Dendritic cell treated with granulocyte-macrophage colony-stimulating factor and Interleukin-4, amounts not matched to agents 40 ng/mL and 50 ng/mL, for 4 days (primary cell): ENCODE results near the gene BAIAP2L2.

Experiments
- H3K27ac Mint-ChIP-seq: one replicate; pipeline ENCODE4 v1.8.0; 2022; ENCODE audit warnings: mild to moderate bottlenecking, mixed read lengths
- H3K27me3 Mint-ChIP-seq: one replicate; pipeline ENCODE4 v1.8.0; 2022; ENCODE audit warnings: mild to moderate bottlenecking, mixed read lengths
- H3K36me3 Mint-ChIP-seq: one replicate; pipeline ENCODE4 v1.8.0; 2022; ENCODE audit warnings: low read depth, mixed read lengths
- H3K4me1 Mint-ChIP-seq: one replicate; pipeline ENCODE4 v1.8.0; 2022; ENCODE audit warnings: low read depth, mixed read lengths
- H3K4me3 Mint-ChIP-seq: one replicate; pipeline ENCODE4 v1.8.0; 2022; ENCODE audit warnings: mild to moderate bottlenecking, moderate library complexity, mixed read lengths
- H3K9me3 Mint-ChIP-seq: one replicate; pipeline ENCODE4 v1.8.0; 2022; ENCODE audit warnings: mixed read lengths
- intact Hi-C: fragments of 100-400 bp; cut with micrococcal nuclease; formaldehyde crosslinking; loops from one replicate; pipeline ENCODE4 v1.15.0; 2022

The BAIAP2L2 gene

DNA sequence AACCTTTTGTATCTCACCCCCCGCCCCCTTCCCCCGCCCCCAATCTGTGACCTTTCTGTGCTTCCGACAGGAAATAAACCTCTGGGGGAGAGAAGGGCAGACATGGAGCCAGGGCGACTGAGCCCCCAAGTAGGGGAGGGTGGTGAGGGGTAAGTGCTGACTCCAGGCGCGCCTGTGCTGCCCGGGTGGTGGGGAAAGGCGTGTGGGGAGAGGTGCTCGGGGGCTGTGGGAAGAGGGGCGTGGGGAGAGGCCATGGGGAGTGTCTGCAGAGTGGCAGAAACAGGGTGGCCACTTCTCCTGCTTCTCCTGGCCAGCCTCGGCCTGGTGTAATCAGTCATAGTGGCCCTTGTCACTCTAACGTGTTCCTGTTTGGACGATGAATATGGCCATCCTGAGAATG is 34.5 kb downstream of the BAIAP2L2 start:
- Mint-ChIP-seq H3K4me3 (no peak overlapping the region), H3K4me1 (no peaks in the 10 kb centered on the region), H3K27ac (no peak overlapping the region), H3K27me3 (peaks cover 29% of the 10 kb centered on the region), H3K9me3 (no peaks in the 10 kb centered on the region), H3K36me3 (peaks cover 54% of the 10 kb centered on the region)
- intact Hi-C loops, result no loop called here

DNA sequence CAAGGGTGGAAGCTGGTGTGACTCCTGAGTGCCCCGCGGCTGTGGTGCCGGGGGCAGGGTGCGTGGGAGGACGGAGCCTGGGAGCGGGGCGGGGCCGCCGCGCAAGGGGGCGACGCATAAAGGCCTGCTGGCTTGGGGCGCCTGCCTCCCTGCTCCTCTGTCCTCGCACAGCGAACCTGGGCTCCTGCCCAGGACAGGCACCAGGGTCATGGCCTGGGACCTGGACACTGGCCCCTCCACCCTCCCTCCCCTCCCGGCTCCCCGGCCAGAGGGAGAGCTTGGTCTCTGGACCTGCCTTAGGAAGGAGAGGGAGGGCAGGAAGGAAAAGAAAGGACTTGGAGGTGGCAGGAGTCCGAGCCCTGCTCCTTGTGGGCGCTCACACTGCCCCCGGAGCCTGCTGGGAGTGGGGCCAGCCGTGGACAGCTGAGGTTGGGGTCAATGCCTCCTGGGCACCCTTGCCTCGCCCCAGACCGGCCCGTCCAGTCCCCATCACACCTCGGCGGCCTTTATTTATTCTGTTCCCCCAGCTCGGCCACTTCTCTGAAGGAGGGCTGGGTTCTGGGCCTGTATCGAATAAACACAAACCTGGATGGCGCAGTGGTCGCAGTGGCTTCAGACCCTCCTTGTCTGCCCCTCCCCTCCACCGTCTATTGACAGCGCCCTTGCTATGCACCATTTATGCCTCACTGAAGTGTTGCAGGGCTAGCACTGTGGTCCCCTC is 35.2 kb downstream of the BAIAP2L2 start:
- Mint-ChIP-seq H3K36me3 (peaks cover 61% of the 10 kb centered on the region), H3K9me3 (no peaks in the 10 kb centered on the region), H3K27me3 (peaks cover 22% of the 10 kb centered on the region), H3K4me3 (no peak overlapping the region), H3K4me1 (no peaks in the 10 kb centered on the region), H3K27ac (no peak overlapping the region)
- intact Hi-C loops, result no loop called here

DNA sequence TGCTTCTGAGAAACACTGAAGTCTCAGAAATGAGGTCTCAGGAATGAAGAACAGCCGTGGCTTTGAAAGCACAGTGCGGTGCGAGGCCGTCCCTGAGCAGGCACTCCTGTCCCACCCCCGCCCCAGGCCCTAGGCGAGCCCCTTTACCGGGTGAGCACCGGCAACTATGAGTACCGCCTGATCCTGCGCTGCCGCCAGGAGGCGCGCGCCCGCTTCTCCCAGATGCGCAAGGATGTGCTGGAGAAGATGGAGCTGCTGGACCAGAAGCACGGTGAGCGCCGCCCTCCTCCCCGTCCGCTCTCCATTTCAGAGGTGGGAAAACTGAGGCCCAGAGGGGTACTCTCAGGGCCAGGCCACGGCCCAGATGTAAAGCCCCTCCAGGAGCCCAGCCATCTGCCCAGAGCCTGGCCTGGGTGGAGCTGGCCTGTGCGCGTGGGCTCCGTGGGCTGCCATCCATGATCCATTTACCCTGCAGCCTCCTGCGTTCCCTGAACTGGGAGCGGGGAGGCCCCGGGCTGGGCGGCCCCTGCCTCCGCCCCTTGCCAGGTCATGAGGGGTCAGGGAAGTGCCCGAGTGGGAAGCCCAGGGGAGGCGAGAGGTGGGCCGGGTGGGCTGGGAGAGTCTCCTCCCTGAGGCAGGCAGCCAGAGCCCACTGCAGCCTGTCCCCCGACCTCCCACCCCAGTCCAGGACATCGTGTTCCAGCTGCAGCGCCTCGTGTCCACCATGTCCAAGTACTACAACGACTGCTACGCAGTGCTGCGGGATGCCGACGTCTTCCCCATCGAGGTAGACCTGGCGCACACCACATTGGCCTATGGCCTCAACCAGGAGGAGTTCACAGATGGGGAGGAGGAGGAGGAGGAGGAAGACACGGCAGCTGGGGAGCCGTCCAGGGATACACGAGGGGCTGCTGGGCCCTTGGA is 36.0 kb downstream of the BAIAP2L2 start:
- Mint-ChIP-seq H3K4me1 (no peaks in the 10 kb centered on the region), H3K4me3 (no peak overlapping the region), H3K27ac (no peak overlapping the region), H3K36me3 (peaks cover 69% of the 10 kb centered on the region), H3K9me3 (no peaks in the 10 kb centered on the region), H3K27me3 (peaks cover 14% of the 10 kb centered on the region)
- intact Hi-C loops, result no loop called here

DNA sequence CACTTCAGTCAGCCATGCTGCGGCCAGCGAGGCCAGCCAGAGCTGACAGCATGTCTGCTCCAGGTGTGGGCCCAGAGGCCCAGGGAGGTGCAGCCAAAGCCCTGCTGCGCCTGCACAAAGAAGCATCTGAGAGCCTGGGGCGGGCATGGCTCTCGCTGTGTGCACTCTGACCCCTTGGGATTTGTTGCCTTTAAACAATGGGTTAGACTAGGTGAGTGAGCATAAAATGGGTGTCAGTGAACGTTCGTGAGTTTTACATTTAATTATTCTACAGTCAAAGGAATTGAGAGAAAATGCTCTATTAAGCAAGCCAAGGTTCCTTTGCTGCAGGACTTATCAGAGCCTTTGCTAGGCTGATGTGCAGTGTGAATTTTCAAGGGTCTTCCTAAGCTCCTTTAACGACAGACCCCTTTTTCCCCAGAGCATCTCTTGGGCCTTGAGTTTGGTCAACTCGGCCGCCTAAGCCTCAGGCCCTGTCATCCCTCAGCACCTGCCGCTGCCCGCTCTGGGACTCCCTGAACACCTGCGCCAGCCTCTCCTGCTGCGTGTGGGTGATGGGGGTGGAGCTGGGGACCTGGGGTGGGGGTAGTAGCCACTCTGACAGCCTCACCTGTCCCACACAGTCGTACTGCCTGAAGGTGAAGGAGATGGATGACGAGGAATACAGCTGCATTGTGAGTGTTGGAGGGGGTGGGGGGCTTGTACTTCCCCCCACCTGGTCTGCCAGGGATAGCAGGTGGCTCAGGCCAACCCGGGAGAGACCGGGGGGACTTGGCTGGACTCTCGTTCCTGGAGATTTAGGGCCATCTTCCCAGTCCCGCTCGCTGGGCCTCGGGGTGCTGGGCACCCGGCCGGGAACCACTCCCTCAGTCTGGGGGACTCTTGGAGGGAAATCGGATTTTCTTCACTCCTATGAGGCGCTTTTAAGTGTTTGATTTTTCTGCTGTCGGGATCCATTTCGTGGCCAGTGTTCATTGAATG is 37.0 kb downstream of the BAIAP2L2 start:
- H3K36me3 Mint-ChIP-seq, result peaks cover 79% of the 10 kb centered on the region
- no peaks in the 10 kb centered on the region for H3K4me1 Mint-ChIP-seq
- H3K27ac Mint-ChIP-seq, result no peak overlapping the region
- H3K9me3 Mint-ChIP-seq, result no peaks in the 10 kb centered on the region
- intact Hi-C loops, result no loop called here
- H3K4me3 Mint-ChIP-seq, result no peak overlapping the region
- H3K27me3 Mint-ChIP-seq, result peaks cover 4% of the 10 kb centered on the region

DNA sequence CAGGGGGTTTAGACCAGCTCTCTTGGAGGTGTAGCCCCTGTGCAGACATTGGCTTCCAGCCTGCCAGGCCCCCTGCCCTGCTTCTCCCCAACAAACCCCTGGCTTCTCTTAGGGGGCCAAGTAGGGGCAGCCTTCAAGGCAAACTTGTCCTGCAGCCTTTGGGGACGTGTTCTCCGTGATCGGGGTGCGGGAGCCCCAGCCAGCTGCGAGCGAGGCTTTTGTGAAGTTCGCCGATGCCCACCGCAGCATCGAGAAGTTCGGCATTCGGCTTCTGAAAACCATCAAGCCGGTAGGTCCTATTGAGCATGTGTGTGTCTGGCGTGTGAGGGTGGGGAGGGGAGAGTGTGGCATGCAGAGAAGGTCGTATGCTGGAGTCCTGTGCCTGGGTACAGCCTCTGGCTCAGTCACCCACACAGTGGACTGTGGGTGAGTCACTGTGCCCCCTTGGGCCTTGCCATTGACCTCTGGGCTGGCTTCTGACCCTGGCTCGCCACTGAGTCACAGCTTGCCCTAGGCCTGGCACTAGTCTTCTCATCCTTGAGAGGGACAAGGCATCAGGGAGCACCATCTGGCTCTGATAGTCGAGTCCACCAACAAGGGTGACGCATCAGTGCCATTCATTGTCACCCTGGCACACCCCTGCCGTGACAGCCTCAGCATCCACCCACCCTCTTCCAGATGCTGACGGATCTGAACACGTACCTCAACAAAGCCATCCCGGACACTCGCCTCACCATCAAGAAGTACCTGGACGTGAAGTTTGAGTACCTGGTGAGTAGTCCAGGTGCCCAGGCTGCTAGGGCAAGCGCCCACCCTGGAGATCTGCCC is 37.9 kb downstream of the BAIAP2L2 start:
- no peaks in the 10 kb centered on the region for H3K27me3 Mint-ChIP-seq
- intact Hi-C loops, result no loop called here
- H3K9me3 Mint-ChIP-seq, result no peaks in the 10 kb centered on the region
- H3K4me3 Mint-ChIP-seq, result no peak overlapping the region
- H3K36me3 Mint-ChIP-seq, result peaks cover 87% of the 10 kb centered on the region
- no peak overlapping the region for H3K27ac Mint-ChIP-seq
- H3K4me1 Mint-ChIP-seq, result no peaks in the 10 kb centered on the region

DNA sequence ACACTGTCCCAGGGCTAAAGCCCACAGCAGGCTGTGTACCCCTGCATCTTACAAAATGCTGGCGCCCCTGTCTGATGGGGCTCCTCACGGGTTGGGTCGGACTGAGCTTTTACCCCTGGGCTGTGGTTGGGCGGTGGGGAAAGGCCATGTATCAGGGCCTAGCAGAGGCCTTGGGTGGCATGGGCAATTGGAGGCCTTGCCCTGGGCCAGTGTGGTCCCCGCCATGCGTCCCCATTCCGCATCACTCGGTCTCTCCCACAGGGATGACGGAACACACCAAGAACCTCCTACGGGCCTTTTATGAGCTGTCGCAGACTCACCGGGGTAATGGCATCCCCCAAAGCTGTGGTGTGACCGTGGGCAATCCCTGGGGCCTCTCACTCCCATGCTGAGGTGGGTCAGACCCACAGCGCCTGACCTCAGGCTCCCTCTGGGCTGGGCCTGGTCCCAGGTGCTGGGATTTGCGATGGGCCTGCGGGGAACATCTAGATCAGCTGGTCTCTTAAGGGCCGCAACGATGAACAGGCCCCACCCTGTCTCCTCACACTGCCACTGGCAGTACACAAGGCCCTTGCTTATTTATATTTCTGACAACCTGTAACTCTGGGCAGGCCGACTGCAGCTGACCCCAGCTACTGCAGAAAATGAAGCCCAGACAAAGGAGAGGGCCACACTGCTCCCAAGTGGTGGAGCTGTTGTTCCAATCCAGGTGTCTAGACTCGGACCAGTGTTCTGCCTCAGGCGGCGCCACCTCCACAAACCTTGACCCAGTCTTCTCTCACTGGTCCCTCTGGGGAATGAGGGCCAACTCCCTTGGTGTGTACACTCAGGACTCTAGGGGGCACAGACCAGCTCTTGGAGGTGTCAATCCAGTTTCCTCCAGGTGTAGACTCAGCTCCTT is 38.8 kb downstream of the BAIAP2L2 start:
- Mint-ChIP-seq H3K9me3 (no peaks in the 10 kb centered on the region), H3K4me3 (no peak overlapping the region), H3K36me3 (peaks cover 96% of the 10 kb centered on the region), H3K27me3 (no peaks in the 10 kb centered on the region), H3K27ac (no peak overlapping the region), H3K4me1 (no peaks in the 10 kb centered on the region)
- intact Hi-C loops, result no loop called here

DNA sequence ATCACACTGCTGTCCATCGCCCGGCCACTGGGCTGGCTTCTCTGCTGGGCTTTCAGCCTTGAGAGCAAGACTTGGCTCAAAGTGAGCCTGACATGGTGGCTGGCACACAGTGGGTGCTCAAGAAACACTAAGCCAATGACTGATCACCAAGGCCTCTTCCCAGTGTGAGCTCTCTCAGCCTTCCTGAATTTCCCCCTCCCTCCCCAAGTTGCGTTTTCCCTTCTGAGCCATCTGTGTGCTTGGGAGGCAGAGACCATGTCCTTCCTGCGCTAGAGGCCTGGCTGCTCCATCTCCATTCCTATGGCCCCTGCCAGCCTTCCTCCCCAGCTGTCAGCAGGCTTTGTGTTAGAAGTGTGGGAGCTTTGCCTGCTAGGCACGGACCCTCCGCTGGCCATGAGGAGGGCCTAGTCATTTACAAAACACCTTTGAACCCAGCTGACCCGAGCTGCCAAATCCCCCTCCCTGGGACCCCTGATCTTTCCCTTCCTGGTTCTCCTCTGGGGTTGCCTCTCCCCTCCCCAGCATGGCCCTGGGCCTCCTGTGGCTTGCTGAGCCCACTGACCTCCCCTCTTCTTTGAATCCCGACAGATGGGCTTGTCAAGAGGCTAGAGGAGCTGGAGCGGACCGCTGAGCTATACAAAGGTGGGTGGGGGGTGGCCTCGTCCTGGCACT is 40.1 kb downstream of the BAIAP2L2 start:
- H3K4me3 Mint-ChIP-seq, result no peak overlapping the region
- intact Hi-C loops, result no loop called here
- no peak overlapping the region for H3K27ac Mint-ChIP-seq
- no peaks in the 10 kb centered on the region for H3K4me1 Mint-ChIP-seq
- H3K9me3 Mint-ChIP-seq, result no peaks in the 10 kb centered on the region
- peaks cover 99% of the 10 kb centered on the region for H3K36me3 Mint-ChIP-seq
- no peaks in the 10 kb centered on the region for H3K27me3 Mint-ChIP-seq

DNA sequence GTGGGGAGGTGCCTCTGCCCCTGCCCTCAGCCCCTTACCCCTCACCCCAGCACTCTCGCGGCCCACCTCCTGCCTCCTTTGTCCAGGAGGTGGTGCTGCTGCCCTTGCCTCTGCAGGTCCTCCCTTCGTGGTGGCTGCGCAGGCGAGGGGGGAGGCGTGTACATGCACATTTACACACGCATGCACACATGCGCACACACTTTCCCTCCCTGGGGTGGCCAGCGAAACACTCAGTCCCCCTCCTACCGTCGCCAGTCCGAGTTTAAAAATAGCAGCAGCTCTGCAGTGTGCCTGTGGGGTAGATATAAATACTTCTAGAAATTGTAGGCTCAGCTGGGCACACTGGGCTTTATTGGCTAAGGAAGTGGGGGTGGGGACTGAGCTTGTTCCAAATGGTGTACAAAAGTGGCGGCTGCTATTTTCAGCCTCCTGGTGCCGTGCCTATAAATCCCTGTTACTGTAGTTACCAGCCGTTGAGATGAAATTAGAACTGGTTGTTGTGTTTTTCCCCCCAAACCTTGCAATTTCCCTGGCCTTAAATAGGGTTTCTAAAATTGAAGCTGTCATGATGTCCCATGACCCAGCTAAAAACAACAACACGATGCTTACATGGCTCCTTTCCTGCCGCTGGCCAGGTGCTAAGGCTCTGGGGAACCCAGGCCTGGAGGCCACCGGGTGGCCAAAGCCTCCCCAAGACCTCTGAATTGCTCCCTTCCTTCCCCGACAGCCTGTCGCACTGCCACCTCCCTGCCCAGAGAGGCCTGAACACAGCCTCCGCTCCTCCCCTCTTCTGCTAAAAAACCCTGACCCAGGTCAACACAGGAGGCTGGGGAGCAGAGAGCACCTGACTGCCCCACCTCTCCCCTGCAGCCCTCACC is 40.9 kb downstream of the BAIAP2L2 start:
- Mint-ChIP-seq H3K27ac (no peak overlapping the region), H3K9me3 (no peaks in the 10 kb centered on the region), H3K36me3 (peaks cover 99% of the 10 kb centered on the region), H3K27me3 (no peaks in the 10 kb centered on the region), H3K4me1 (no peaks in the 10 kb centered on the region), H3K4me3 (no peak overlapping the region)
- intact Hi-C loops, result no loop called here

DNA sequence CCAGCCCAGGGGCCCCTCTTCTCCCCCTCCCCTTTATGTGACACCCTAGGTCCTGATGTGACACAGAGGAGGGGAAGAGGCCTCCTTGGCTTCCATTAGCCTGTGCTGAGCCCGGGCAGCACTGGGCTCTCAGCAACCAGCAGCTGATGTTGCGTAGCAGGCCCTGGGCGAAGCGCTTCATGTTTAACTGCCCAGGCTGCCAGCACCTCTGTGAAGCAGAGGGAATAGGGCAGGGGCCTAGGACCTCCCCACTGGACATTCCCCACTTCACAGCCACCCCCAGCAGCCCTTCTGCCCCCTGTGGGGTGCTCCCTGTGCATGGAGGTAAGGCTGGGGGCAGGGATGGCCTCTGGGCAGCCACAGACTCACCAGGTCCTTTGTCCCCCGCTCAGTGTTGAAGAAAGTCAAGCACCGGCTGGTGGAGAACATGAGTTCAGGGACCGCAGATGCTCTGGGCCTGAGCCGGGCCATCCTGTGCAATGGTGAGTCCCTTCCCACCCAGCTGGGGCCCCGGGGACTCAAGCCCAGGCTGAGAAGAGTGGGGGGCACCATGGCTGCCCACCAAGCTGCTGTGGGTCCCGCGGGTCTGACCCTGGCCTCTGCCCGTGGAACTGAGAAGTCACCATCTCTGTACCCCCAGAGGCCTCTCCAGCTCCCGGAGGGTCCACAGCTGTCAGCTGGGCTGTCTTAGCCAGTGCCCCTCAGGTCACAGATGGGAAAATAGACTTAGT is 41.7 kb downstream of the BAIAP2L2 start:
- H3K27me3 Mint-ChIP-seq, result no peaks in the 10 kb centered on the region

DNA sequence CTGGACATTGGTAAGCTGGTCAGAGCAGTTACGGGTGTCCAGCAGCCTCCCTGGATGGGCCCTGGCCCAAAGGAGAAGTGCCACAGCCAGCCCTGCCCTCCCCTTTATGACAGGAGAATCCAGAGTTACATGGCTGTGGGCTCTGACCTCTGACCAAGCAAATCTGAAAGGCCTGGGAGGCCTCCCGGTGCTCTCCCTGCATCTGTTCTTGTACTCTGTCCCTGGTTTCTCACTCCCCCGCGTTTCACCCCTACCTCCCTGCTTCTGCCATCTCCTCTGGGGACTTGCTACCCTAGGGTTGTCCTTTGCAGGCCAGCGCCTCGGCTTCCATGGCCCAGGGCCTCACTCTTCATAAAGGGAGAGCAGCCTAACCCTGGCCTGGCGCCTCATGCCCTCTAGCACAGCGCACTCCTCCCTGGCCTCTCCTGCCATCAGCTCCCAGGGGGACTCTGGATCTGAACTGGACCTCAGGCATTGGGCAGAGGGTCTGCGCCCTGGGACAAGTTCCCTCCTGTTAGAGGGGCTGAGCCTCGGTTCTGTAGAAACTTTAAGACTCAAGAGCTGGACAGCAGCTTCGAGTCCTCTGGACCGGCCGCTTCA is 42.6 kb downstream of the BAIAP2L2 start:
- Mint-ChIP-seq H3K4me1 (peaks cover 7% of the 10 kb centered on the region), H3K27me3 (no peaks in the 10 kb centered on the region), H3K36me3 (peaks cover 99% of the 10 kb centered on the region), H3K4me3 (no peak overlapping the region), H3K9me3 (no peaks in the 10 kb centered on the region), H3K27ac (no peak overlapping the region)
- intact Hi-C loops, result no loop called here

More for the DNA sequence above, 41.7 kb downstream of the BAIAP2L2 start:
- Mint-ChIP-seq H3K9me3 (no peaks in the 10 kb centered on the region), H3K36me3 (peaks cover 99% of the 10 kb centered on the region), H3K4me1 (no peaks in the 10 kb centered on the region), H3K27ac (no peak overlapping the region), H3K4me3 (no peak overlapping the region)
- intact Hi-C loops, result no loop called here
